DMS153 (cell line): Measurements from ENCODE around the gene SMC3.
A peak's percentile ranks its signal among the peaks of the same experiment; 100 is the strongest.

Source experiments
- DNase-seq: peaks from one replicate; lab custom pipeline; 2025; lab: John Stamatoyannopoulos, UW

The SMC3 gene

DNA sequence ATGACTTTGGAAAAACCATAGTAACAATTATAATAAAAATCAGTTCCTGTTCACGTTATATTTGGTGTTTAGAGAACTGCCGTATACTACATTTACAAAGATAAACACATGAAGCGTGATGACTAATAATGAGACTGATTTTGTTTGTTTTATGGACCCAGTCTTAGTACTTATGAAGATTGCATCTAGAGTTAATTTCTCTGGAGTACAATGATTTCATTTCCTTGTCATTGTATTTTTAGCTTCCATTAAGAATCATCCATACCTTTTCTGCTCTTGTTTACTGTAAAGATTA lies 79.6 kb downstream of the SMC3 start:
- no peak for DNase-seq

DNA sequence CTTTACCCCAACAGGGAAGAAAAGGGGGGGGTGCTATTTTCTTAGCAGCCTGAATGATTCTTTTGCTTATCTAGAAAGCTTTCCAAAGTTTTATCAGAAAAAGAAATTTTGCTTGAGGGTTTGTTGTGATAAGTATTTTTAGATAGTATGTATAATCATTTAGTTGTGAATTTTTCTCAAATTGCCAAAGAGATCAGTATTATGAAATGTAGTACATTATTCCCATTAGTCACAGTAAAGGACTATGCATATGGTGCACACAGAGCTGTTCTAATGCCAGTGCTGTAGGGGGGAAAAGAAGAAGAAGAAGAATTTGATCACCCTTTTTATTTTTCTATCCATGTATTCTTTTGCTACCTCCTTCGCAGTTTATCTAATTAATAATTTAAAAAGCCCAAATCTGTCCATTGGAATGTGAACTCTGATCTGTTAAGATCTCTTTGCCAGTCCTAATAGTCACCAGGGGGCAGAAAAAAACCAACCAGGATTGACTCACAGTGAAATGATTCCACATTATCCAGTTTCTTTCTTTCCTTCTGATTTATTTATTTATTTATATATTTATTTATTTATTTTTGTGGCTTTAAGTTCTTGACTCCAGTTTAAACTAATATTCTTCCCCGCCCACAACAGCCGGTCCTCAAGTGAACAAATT lies 81.3 kb downstream of the SMC3 start:
- no peak for DNase-seq

DNA sequence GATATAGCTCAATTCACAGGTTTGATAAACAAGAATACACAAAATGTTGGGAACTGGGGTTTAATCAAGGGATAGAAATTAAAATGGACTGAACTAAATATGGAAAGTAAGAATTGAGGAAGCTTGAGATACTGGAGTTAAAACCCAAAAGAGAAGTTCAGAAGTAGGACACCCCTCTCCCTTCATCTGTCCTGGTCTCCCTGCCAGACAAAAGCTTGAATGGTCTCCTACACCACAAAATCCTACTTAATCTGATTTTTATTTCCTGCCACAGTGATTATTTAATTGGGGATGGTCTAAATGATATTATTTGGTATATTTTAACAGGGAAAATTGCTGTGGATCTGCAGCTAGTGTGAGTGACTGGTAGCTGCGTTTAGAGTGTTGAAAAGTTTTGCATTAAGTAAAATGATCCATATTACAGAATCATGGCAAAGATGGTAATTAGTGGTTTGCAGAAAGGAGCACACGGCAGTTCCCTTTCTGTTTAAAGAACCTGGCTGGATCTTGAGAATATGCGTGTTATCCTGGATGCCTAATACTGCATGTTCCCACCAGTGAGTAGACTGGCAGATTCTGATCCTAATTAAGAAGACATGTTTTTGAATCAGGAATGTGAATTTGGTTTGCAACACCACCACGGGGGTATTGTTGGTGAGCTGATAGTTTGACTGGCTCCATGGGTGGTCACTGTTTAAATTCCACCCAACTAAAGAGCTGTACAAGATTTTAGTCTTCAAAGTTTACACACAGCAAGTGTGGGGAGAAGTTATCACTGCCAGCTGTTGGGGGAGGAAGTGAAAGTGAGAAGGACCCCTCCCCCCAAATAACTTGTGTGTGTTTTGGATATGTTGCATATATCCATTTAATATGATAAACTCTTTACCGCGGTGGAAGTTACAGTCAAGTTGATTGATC lies 82.1 kb downstream of the SMC3 start:
- no peak for DNase-seq

DNA sequence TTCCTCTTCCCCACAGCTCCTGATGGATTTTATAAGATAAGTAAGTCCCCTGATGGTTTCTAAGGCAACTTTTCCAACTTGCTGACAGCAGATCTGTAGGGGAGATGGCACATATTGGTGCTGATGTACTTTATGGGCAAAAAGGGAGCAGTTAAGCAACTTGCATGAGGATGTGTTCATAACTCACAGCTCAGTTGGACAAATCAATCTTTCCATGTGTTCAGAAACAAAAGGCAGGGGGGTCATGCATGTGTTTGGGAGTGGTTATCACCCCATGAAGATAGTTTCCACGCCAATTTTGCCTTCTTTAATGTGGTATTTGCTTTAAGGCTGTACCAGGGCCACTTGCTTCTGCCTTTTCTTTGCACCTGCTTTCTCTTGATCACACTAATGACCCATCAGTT lies 82.8 kb downstream of the SMC3 start:
- no peak for DNase-seq

DNA sequence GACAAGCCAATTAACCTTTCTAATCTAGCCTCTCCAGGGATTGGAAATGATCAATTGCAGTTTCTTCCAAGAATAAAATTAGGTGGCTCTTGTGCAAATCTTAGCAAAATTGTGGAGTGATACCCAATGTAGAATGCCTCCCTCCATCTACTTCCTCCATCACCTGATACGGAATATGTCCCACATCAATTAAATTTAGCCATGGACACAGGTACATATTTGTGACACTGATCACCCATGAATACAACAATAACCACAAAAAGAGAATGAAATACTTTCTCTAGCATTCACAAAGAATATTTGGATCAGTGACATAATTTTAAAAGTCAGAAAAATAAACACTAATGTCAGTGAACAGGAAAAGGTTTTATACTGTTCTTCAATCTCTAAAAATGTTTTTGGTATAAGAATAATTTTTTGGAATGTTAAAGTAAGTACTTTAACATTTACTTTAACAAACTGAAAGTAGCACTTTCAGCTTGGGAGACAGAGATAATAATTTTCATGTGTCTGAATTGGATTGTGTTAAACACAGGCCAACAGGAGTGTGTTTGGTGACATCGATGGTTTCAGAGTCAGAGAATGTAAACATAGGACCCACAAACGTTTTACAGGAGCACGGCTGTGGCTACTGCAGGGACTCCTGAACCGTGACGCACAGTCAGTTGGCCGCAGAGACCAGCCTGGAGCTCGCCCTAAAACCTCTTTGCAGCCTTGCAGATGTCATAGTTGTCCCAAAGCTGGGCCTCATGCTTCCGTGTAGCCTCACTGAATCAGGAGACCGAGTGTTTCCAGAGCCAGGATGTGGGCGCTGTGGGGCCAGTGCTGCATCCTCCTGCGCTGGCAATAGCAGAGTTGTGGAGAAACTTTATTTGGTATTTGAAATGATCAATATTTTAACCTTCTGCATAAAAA lies 83.8 kb downstream of the SMC3 start:
- DNase-seq: peak; percentile 42

DNA sequence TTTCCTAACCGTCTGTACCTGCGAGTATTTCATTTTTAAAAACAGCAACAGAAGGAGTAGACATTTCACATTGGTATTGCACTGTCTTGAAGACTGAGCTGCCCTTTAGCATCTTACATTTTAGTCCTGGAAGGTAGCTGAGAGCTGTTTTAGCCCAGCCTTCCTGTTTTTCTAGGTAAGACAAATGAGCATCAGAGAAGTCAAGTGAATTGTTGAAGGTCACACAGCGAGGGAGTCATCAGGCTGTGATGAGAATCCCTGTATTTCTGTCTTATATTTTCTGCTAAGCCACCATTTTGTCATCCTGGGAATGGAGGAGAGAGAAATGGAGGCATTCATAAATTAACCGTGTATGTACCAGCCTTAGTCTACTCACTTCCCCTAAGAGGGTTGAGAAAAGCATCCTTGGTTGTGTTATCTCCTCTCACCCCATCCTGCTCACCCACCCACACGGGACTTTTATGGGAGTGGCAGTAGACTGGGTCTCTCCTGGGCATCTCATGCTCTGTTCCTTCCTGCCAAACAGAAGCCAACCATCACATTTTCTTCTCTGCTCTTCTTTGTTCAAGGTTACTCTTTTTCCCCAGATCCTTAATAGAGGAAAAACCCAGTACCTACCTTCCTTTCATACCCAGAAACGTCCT lies 85.1 kb downstream of the SMC3 start:
- DNase-seq: no peak
